HepG2 (cell line): ENCODE measurements around the gene SUN5. TPM values are rescaled to one million over a fixed set of nuclear protein-coding genes. Genes with fewer than 3 reads are reported as not detected.
A peak's percentile ranks its signal among the peaks of the same experiment; 100 is the strongest.

ENCODE experiments used
- ADNP ChIP-seq: sonication (generic); formaldehyde crosslinking; IDR thresholded peaks from 2 replicates; pipeline ENCODE4 v1.4.0; 2020; ENCODE audit warnings: missing genetic modification reagents
- CEBPB ChIP-seq: IDR thresholded peaks from 2 replicates; pipeline ENCODE4 v1.6.1; 2011; ENCODE audit warnings: low read depth, low read length, improper control_type of control experiment, borderline replicate concordance
- ELF4 ChIP-seq: sonication (generic); formaldehyde crosslinking; IDR thresholded peaks from 2 replicates; pipeline ENCODE4 v1.5.0; 2020; ENCODE audit warnings: missing genetic modification reagents, mild to moderate bottlenecking, moderate library complexity, borderline replicate concordance
- ETV5 ChIP-seq: IDR thresholded peaks from 2 replicates; pipeline ENCODE4 v1.6.1; 2018; ENCODE audit warnings: missing biosample characterization, missing genetic modification reagents, inconsistent platforms, borderline replicate concordance
- FIP1L1 ChIP-seq: fragments of 200-400 bp; formaldehyde crosslinking; IDR thresholded peaks from 2 replicates; pipeline ENCODE4 v1.6.1; 2018; ENCODE audit warnings: low read depth, mild to moderate bottlenecking, low read length, moderate library complexity, borderline replicate concordance; ENCODE audit not compliant: insufficient read depth
- FOSL2 ChIP-seq: sonication (generic); formaldehyde crosslinking; IDR thresholded peaks from 2 replicates; pipeline ENCODE4 v1.4.0; 2020; ENCODE audit warnings: missing genetic modification reagents
- GABPA ChIP-seq, 2 experiments: IDR thresholded peaks; 2 replicates each; pipeline ENCODE4 v1.6.1; 2011 to 2016; ENCODE audit warnings: low read depth in 2 of 2, low read length in 1 of 2, missing biosample characterization in 1 of 2, missing genetic modification characterization in 1 of 2
- HNF4G ChIP-seq, 2 experiments: sonication (generic) in 1 of 2; formaldehyde crosslinking in 1 of 2; IDR thresholded peaks; 2 replicates each; pipeline versions ENCODE4 v1.4.0 to v1.6.1; 2011 to 2020; ENCODE audit warnings: borderline replicate concordance in 2 of 2, low read depth in 2 of 2, mild to moderate bottlenecking in 2 of 2, low read length in 1 of 2, missing genetic modification reagents in 1 of 2, moderate library complexity in 1 of 2
- MBNL3 ChIP-seq: fragments of 250-450 bp; sonication (Bioruptor Pico); conservative IDR thresholded peaks from 2 replicates; pipeline ENCODE4 v1.8.0; 2022; ENCODE audit warnings: mild to moderate bottlenecking, inconsistent platforms
- MTA1 ChIP-seq: sonication (generic); formaldehyde crosslinking; IDR thresholded peaks from 2 replicates; pipeline ENCODE4 v1.4.0; 2020; ENCODE audit warnings: missing genetic modification reagents, mild to moderate bottlenecking, borderline replicate concordance
- PPARG ChIP-seq: conservative IDR thresholded peaks from 2 replicates; pipeline ENCODE4 v1.6.1; 2016; ENCODE audit warnings: missing biosample characterization, missing genetic modification reagents
- ZBTB42 ChIP-seq: sonication (generic); formaldehyde crosslinking; IDR thresholded peaks from 2 replicates; pipeline ENCODE4 v1.5.0; 2020; ENCODE audit warnings: mild to moderate bottlenecking, missing genetic modification reagents
- ZNF335 ChIP-seq: sonication (generic); formaldehyde crosslinking; IDR thresholded peaks from 2 replicates; pipeline ENCODE4 v1.4.0; 2020; ENCODE audit warnings: missing genetic modification reagents
- ZNF496 ChIP-seq: sonication (generic); formaldehyde crosslinking; IDR thresholded peaks from 2 replicates; pipeline ENCODE4 v1.8.1; 2023; ENCODE audit warnings: mild to moderate bottlenecking, moderate library complexity, missing genetic modification reagents; ENCODE audit not compliant: insufficient replicate concordance
- polyA plus RNA-seq, 8 experiments: library from polyadenylated mRNA; depleted of rRNA in 3 of 8; stranded (reverse) in 7 of 8; unstranded in 1 of 8; fragments of >200 nt; fragmentation: Illumina TruSeq in 4 of 8; extraction: Trizol in 4 of 8; gene quantifications; 2 replicates each; pipeline versions ENCODE4 v1.2.1 to v1.2.3, GENCODE V29; 2011 to 2016; ENCODE audit warnings: low read depth in 4 of 8, missing spikeins in 1 of 8, mixed read lengths in 1 of 8; ENCODE audit not compliant: insufficient read depth in 1 of 8
- total RNA-seq, 5 experiments: library from RNA; depleted of rRNA; stranded (reverse); fragments of >200 nt; fragmentation: Illumina TruSeq; extraction: Trizol; gene quantifications; 2 replicates each; pipeline ENCODE4 v1.2.3, GENCODE V29; 2016; ENCODE audit warnings: low read depth in 1 of 5
- TF ChIP-seq, protein P1 (sequence below): sonication (generic); formaldehyde crosslinking; IDR thresholded peaks from 2 replicates; pipeline ENCODE4 v1.4.0; 2020; ENCODE audit warnings: missing genetic modification reagents
- TF ChIP-seq, protein P2 (sequence below): sonication (generic); formaldehyde crosslinking; IDR thresholded peaks from 2 replicates; pipeline ENCODE4 v1.8.0; 2022; ENCODE audit warnings: mild to moderate bottlenecking, missing genetic modification reagents
- TF ChIP-seq, protein P3 (sequence below): sonication (generic); formaldehyde crosslinking; IDR thresholded peaks from 2 replicates; pipeline ENCODE4 v1.4.0; 2020; ENCODE audit warnings: missing genetic modification reagents
- TF ChIP-seq, protein P4 (sequence below): sonication (generic); formaldehyde crosslinking; IDR thresholded peaks from 2 replicates; pipeline ENCODE4; 2020; ENCODE audit warnings: missing genetic modification reagents, mild to moderate bottlenecking, borderline replicate concordance

SUN5 gene
- total and polyA plus RNA-seq, 2 of the 13 experiments (the other 11 are each of a cell fraction or from before 2014, with no cell fraction given) = not detected

DNA sequence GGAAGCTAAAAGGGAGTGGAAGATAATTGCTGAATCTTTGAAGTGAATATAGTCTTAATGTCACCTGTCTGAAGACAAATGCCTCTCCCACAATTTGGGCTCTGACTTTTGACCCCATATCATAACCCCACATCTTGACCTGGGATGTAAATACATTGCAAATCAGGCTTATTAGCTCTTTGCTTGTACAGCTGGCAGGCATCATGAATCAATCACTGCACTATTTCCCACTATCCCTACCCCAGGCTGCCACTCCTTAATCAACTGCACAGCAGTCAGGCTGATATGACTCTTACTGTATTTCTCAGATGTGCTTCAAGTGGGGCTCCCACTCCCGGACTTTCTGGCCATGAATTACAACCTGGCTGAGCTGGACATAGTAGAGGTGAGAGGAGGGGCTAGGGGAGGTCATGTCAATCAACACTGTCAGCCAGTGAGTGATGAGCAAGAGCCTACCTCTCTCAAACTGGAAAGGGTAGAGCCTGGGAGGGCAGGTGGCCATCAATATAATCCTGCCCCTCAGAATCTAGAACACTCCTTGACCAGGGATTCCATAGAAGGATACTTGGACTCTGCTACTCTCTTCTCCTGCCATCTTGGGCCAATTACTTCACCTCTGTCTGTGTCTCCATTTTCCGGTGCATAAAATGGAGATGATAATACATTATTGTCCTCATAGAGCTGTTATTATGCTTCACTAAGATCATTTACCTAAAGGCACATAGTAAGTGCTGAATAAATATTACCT, 38.9 kb upstream of the SUN5 start (continued):
- TF ChIP-seq CEBPB (no peak), FOSL2 (CRISPR knock-in tag) (no peak), ELF4 (no peak), ZNF335 (CRISPR knock-in tag) (0 out of 2 replicates have a peak, but pooled peaks have one; percentile 14), ZBTB42 (CRISPR knock-in tag) (no peak), GABPA (IDR thresholded peaks at IDR 0.05; ENCODE audit: low read depth, low read length) (no peak), GABPA (CRISPR knock-in tag; IDR thresholded peaks at IDR 0.05; ENCODE audit: low read depth) (no peak), MBNL3 (no peak), ADNP (no peak), ZNF496 (no peak), PPARG (CRISPR knock-in tag) (peak; percentile 77; the same call in 1 of the 2 replicates), FIP1L1 (no peak), MTA1 (CRISPR knock-in tag) (no peak), HNF4G (IDR thresholded peaks at IDR 0.05; ENCODE audit: borderline replicate concordance, low read depth, low read length) (no peak), HNF4G (CRISPR knock-in tag; IDR thresholded peaks at IDR 0.05; ENCODE audit: borderline replicate concordance, low read depth) (no peak), ETV5 (CRISPR knock-in tag) (no peak)
- TF ChIP-seq, protein P1, sequence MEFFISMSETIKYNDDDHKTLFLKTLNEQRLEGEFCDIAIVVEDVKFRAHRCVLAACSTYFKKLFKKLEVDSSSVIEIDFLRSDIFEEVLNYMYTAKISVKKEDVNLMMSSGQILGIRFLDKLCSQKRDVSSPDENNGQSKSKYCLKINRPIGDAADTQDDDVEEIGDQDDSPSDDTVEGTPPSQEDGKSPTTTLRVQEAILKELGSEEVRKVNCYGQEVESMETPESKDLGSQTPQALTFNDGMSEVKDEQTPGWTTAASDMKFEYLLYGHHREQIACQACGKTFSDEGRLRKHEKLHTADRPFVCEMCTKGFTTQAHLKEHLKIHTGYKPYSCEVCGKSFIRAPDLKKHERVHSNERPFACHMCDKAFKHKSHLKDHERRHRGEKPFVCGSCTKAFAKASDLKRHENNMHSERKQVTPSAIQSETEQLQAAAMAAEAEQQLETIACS (CRISPR knock-in tag) = no peak
- TF ChIP-seq, protein P2, sequence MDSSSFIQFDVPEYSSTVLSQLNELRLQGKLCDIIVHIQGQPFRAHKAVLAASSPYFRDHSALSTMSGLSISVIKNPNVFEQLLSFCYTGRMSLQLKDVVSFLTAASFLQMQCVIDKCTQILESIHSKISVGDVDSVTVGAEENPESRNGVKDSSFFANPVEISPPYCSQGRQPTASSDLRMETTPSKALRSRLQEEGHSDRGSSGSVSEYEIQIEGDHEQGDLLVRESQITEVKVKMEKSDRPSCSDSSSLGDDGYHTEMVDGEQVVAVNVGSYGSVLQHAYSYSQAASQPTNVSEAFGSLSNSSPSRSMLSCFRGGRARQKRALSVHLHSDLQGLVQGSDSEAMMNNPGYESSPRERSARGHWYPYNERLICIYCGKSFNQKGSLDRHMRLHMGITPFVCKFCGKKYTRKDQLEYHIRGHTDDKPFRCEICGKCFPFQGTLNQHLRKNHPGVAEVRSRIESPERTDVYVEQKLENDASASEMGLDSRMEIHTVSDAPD (CRISPR knock-in tag) = 0 out of 2 replicates have a peak, but pooled peaks have one; percentile 8
- TF ChIP-seq, protein P3, sequence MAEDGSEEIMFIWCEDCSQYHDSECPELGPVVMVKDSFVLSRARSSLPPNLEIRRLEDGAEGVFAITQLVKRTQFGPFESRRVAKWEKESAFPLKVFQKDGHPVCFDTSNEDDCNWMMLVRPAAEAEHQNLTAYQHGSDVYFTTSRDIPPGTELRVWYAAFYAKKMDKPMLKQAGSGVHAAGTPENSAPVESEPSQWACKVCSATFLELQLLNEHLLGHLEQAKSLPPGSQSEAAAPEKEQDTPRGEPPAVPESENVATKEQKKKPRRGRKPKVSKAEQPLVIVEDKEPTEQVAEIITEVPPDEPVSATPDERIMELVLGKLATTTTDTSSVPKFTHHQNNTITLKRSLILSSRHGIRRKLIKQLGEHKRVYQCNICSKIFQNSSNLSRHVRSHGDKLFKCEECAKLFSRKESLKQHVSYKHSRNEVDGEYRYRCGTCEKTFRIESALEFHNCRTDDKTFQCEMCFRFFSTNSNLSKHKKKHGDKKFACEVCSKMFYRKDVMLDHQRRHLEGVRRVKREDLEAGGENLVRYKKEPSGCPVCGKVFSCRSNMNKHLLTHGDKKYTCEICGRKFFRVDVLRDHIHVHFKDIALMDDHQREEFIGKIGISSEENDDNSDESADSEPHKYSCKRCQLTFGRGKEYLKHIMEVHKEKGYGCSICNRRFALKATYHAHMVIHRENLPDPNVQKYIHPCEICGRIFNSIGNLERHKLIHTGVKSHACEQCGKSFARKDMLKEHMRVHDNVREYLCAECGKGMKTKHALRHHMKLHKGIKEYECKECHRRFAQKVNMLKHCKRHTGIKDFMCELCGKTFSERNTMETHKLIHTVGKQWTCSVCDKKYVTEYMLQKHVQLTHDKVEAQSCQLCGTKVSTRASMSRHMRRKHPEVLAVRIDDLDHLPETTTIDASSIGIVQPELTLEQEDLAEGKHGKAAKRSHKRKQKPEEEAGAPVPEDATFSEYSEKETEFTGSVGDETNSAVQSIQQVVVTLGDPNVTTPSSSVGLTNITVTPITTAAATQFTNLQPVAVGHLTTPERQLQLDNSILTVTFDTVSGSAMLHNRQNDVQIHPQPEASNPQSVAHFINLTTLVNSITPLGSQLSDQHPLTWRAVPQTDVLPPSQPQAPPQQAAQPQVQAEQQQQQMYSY (CRISPR knock-in tag) = peak; percentile 81; the same call in 1 of the 2 replicates
- TF ChIP-seq, protein P4, sequence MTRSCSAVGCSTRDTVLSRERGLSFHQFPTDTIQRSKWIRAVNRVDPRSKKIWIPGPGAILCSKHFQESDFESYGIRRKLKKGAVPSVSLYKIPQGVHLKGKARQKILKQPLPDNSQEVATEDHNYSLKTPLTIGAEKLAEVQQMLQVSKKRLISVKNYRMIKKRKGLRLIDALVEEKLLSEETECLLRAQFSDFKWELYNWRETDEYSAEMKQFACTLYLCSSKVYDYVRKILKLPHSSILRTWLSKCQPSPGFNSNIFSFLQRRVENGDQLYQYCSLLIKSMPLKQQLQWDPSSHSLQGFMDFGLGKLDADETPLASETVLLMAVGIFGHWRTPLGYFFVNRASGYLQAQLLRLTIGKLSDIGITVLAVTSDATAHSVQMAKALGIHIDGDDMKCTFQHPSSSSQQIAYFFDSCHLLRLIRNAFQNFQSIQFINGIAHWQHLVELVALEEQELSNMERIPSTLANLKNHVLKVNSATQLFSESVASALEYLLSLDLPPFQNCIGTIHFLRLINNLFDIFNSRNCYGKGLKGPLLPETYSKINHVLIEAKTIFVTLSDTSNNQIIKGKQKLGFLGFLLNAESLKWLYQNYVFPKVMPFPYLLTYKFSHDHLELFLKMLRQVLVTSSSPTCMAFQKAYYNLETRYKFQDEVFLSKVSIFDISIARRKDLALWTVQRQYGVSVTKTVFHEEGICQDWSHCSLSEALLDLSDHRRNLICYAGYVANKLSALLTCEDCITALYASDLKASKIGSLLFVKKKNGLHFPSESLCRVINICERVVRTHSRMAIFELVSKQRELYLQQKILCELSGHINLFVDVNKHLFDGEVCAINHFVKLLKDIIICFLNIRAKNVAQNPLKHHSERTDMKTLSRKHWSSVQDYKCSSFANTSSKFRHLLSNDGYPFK = no peak
